Tibial nerve (tissue), 3 donors: ENCODE data around the gene HES3.

ENCODE experiments used
- CTCF ChIP-seq, 5 experiments: fragments of 200-600 bp in 3 of 5; fragments of 450-650 bp in 2 of 5; sonication (generic) in 3 of 5; IDR thresholded peaks; one replicate each; pipeline ENCODE4 v1.5.1; 2016 to 2019; ENCODE audit warnings: antibody characterized with exemption in 5 of 5, mild to moderate bottlenecking in 3 of 5, moderate library complexity in 2 of 5
- POLR2A ChIP-seq, 2 donors: fragments of 450-650 bp; IDR thresholded peaks; one replicate each; pipeline ENCODE4 v1.6.1; 2017; ENCODE audit warnings: antibody characterized with exemption in 2 of 2, mild to moderate bottlenecking in 2 of 2, moderate library complexity in 2 of 2

- TF ChIP-seq CTCF (IDR thresholded peaks at IDR 0.05) (no peak), POLR2A (IDR thresholded peaks at IDR 0.05) (no peak)
These were observed 51.0 kb downstream of the HES3 start for GRCh38 chr1:6294890-6295556.
